ENCODE data around the gene VPS51. TPM values are rescaled to one million over a fixed set of nuclear protein-coding genes. Genes with fewer than 3 reads are reported as not detected.
A peak's percentile ranks its signal among the peaks of the same experiment; 100 is the strongest.

The VPS51 gene
- total RNA-seq, 2 donors from 2014 or later: 323 to 542 TPM

GRCh38 chr11:65083134-65083833 is 12.7 kb upstream of the VPS51 start:
- H3K27me3 ChIP-seq (replicated peaks; ENCODE audit: insufficient read depth): no peaks in the 10 kb centered on the region
- TF ChIP-seq, protein P1, sequence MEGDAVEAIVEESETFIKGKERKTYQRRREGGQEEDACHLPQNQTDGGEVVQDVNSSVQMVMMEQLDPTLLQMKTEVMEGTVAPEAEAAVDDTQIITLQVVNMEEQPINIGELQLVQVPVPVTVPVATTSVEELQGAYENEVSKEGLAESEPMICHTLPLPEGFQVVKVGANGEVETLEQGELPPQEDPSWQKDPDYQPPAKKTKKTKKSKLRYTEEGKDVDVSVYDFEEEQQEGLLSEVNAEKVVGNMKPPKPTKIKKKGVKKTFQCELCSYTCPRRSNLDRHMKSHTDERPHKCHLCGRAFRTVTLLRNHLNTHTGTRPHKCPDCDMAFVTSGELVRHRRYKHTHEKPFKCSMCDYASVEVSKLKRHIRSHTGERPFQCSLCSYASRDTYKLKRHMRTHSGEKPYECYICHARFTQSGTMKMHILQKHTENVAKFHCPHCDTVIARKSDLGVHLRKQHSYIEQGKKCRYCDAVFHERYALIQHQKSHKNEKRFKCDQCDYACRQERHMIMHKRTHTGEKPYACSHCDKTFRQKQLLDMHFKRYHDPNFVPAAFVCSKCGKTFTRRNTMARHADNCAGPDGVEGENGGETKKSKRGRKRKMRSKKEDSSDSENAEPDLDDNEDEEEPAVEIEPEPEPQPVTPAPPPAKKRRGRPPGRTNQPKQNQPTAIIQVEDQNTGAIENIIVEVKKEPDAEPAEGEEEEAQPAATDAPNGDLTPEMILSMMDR (IDR thresholded peaks at IDR 0.05): no peak
- TF ChIP-seq POLR2AphosphoS5 (IDR thresholded peaks at IDR 0.05): no peak
- no peak for TF ChIP-seq POLR2A (IDR thresholded peaks at IDR 0.05)
- peaks cover 0 to 5% of the 10 kb centered on the region in 2 donors for H3K36me3 ChIP-seq
- H3K27ac ChIP-seq: peak overlapping the region; percentile 91 to 94
- intact Hi-C loops (cut with DNase I): loop anchor here (5.0 kb wide), 2 partner anchors 34 to 41 kb away; partner anchors contain the start of genes SAC3D1 and ZNHIT2
- no peak for DNase-seq (ENCODE audit: low spot score)
- 6% methylated on average over 13 of the region's 13 CpGs for WGBS
- peak overlapping the region; percentile 77 to 78 for H3K4me3 ChIP-seq
- H3K4me1 ChIP-seq (replicated peaks): peaks cover 5% of the 10 kb centered on the region
- H3K9me3 ChIP-seq: no peaks in the 10 kb centered on the region

GRCh38 chr11:65083834-65084597 is 12.0 kb upstream of the VPS51 start, which contains the start of the genes CDCA5 and ZFPL1:
Gene CDCA5 (minus strand): TSS chr11:65084040. CDS start chr11:65083978, 62 bp downstream.
Gene ZFPL1 (plus strand): TSS chr11:65084222. CDS start chr11:65084699, 477 bp downstream.
- peak within 1 kb of the TSS; percentile 91 to 94 for H3K27ac ChIP-seq
- no peaks in the 10 kb centered on the region for H3K27me3 ChIP-seq (replicated peaks; ENCODE audit: insufficient read depth)
- no peaks in the 10 kb centered on the region for H3K9me3 ChIP-seq
- peaks cover 5% of the 10 kb centered on the region for H3K4me1 ChIP-seq (replicated peaks)
- intact Hi-C loops (cut with DNase I): loop anchor here (5.0 kb wide), 2 partner anchors 33 to 42 kb away; partner anchors contain the start of genes SAC3D1 and ZNHIT2
- WGBS: under 1% methylated on average over 60 of the region's 79 CpGs
- TF ChIP-seq, protein P1 (IDR thresholded peaks at IDR 0.05): peak in 2 of 4 experiments; percentile 29 to 30
- TF ChIP-seq POLR2A (IDR thresholded peaks at IDR 0.05) (peak; percentile 57), POLR2AphosphoS5 (IDR thresholded peaks at IDR 0.05) (peak; percentile 100)
- peak within 1 kb of the TSS; percentile 77 to 78 for H3K4me3 ChIP-seq
- peak; percentile 93 for DNase-seq (ENCODE audit: low spot score)
- H3K36me3 ChIP-seq: peaks cover 0 to 5% of the 10 kb centered on the region in 2 donors

- DNase-seq (ENCODE audit: low spot score): no peak
- Histone ChIP-seq H3K27me3 (replicated peaks; ENCODE audit: insufficient read depth) (no peaks in the 10 kb centered on the region), H3K4me1 (replicated peaks) (peaks cover 5% of the 10 kb centered on the region), H3K9me3 (no peaks in the 10 kb centered on the region), H3K4me3 (peak overlapping the region; percentile 77 to 78), H3K36me3 (peaks cover 0 to 5% of the 10 kb centered on the region in 2 donors), H3K27ac (peak overlapping the region; percentile 91 to 94)
- TF ChIP-seq POLR2A (IDR thresholded peaks at IDR 0.05) (no peak), POLR2AphosphoS5 (IDR thresholded peaks at IDR 0.05) (no peak)
- TF ChIP-seq, protein P1 (IDR thresholded peaks at IDR 0.05): no peak
- intact Hi-C loops (cut with DNase I): loop anchor here (5.0 kb wide), 2 partner anchors 33 to 42 kb away; partner anchors contain the start of genes SAC3D1 and ZNHIT2
- WGBS: 35% methylated on average over 23 of the region's 23 CpGs
Observed at GRCh38 chr11:65084598-65085375, 11.2 kb upstream of the VPS51 start.

DNA sequence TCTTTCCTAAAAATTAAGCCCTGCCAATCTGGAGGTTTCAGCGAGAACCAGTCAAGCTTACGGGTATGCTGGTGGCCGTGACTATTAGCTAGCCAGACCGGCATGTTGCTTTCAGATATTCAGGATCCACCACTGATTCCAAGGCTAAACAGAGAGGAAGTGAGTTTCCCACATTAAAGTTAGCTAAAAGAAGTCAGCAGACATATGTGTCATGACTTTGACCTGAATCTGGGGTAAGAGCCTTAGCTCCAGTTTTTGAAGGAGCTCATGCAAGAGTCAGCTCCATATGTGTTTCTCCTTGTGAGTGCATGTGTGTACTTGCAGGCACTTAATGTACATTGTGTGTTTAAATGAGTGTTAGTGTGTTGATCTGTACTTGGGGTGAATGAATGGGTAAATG is 10.6 kb upstream of the VPS51 start:
- Histone ChIP-seq H3K27me3 (replicated peaks; ENCODE audit: insufficient read depth) (no peaks in the 10 kb centered on the region), H3K27ac (no peak overlapping the region), H3K36me3 (peaks cover 0 to 5% of the 10 kb centered on the region in 2 donors), H3K9me3 (no peaks in the 10 kb centered on the region), H3K4me1 (replicated peaks) (peaks cover 5% of the 10 kb centered on the region), H3K4me3 (no peak overlapping the region)
- TF ChIP-seq POLR2A (IDR thresholded peaks at IDR 0.05) (no peak), POLR2AphosphoS5 (IDR thresholded peaks at IDR 0.05) (no peak)
- TF ChIP-seq, protein P1 (IDR thresholded peaks at IDR 0.05): no peak
- 92% methylated on average over 4 of the region's 4 CpGs for WGBS
- DNase-seq (ENCODE audit: low spot score): no peak
- intact Hi-C loops (cut with DNase I): no loop called here
